DOHH2 (cell line): ENCODE data around the gene TBX20.

Experiments used
- H3F3A ChIP-seq: fragments of 200-600 bp; sonication (generic), shearing (Covaris generic); 2 replicates; pipeline ENCODE4 v1.6.0; 2016; ENCODE audit warnings: antibody characterized with exemption, mild to moderate bottlenecking; ENCODE audit not compliant: control insufficient read depth, insufficient read depth
- H3K27ac ChIP-seq: fragments of 200-600 bp; sonication (generic); 2 replicates; pipeline ENCODE4 v1.5.1; 2014; ENCODE audit warnings: low read depth, mild to moderate bottlenecking, low read length, moderate library complexity
- H3K27me3 ChIP-seq: fragments of 200-600 bp; sonication (generic); 2 replicates; pipeline ENCODE4 v1.6.1; 2014; ENCODE audit warnings: mild to moderate bottlenecking, low read length, mixed read lengths; ENCODE audit not compliant: control insufficient read depth
- H3K36me3 ChIP-seq: fragments of 200-600 bp; sonication (generic); 2 replicates; pipeline ENCODE4 v1.6.1; 2014; ENCODE audit warnings: mild to moderate bottlenecking, low read length, moderate library complexity, mixed read lengths; ENCODE audit not compliant: control insufficient read depth
- H3K4me1 ChIP-seq: fragments of 200-600 bp; sonication (generic); 2 replicates; pipeline ENCODE4 v1.6.1; 2014; ENCODE audit warnings: mild to moderate bottlenecking, low read length, mixed read lengths; ENCODE audit not compliant: control insufficient read depth
- H3K4me2 ChIP-seq: fragments of 200-600 bp; sonication (generic); 2 replicates; pipeline ENCODE4 v1.6.0; 2014; ENCODE audit warnings: mild to moderate bottlenecking, low read length, moderate library complexity
- H3K4me3 ChIP-seq: fragments of 200-600 bp; sonication (generic); 2 replicates; pipeline ENCODE4 v1.5.1; 2014; ENCODE audit warnings: mild to moderate bottlenecking, low read length, mixed read lengths
- H3K79me2 ChIP-seq: fragments of 200-600 bp; sonication (generic); 2 replicates; pipeline ENCODE4 v1.6.1; 2014; ENCODE audit warnings: mild to moderate bottlenecking, low read length, mixed read lengths; ENCODE audit not compliant: control insufficient read depth
- H3K9me2 ChIP-seq: fragments of 200-600 bp; sonication (generic); replicated peaks from 2 replicates; pipeline ENCODE4 v1.6.1; 2014; ENCODE audit warnings: mild to moderate bottlenecking, low read length, mixed read lengths; ENCODE audit not compliant: control insufficient read depth
- H3K9me3 ChIP-seq: fragments of 200-600 bp; sonication (generic); 2 replicates; pipeline ENCODE4 v1.6.1; 2014; ENCODE audit warnings: antibody characterized with exemption, low read length, mixed read lengths; ENCODE audit not compliant: control insufficient read depth, insufficient read depth
- H4K20me1 ChIP-seq: fragments of 200-600 bp; sonication (generic); 2 replicates; pipeline ENCODE4 v1.6.0; 2014; ENCODE audit warnings: low read depth, mild to moderate bottlenecking, antibody characterized with exemption, low read length, moderate library complexity; ENCODE audit not compliant: control insufficient read depth, insufficient read depth
- CTCF ChIP-seq: fragments of 200-600 bp; sonication (generic); IDR thresholded peaks from one replicate; pipeline ENCODE4 v1.5.1; 2014; ENCODE audit warnings: antibody characterized with exemption, mild to moderate bottlenecking, low read depth, low read length; ENCODE audit not compliant: poor library complexity, severe bottlenecking
- EZH2phosphoT487 ChIP-seq: fragments of 200-600 bp; sonication (generic); IDR thresholded peaks from 2 replicates; pipeline ENCODE4 v1.6.1; 2017; ENCODE audit warnings: borderline replicate concordance, mild to moderate bottlenecking, antibody characterized with exemption, low read length, moderate library complexity, mixed read lengths

The TBX20 gene

DNA sequence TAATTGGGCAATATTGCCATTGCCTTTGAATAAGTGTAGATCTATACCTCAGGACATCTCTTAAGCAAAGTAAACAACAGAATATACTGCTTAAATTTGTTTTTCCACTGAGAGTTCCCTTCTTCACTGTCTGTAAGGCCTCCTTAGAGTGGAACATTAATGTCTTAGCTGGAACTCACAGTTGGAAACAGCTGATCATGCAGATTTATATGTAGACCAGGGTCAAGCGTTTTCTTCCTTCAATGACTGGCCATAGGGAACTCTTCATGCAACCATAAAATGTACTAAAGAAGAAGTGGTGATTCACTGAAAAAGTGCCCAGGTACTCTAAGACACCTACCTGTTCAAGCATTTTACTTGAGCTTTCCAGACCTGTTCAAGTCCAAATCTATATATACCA lies 18.3 kb upstream of the TBX20 start:
- no peak overlapping the region for H3K4me2 ChIP-seq
- H3K36me3 ChIP-seq = no peaks in the 10 kb centered on the region
- no peak overlapping the region for H3K27ac ChIP-seq
- no peaks in the 10 kb centered on the region for H3K79me2 ChIP-seq
- H3K9me3 ChIP-seq = no peaks in the 10 kb centered on the region
- no peaks in the 10 kb centered on the region for H3K27me3 ChIP-seq
- no peak for TF ChIP-seq EZH2phosphoT487
- TF ChIP-seq CTCF = no peak
- H3F3A ChIP-seq = no peaks in the 10 kb centered on the region
- no peaks in the 10 kb centered on the region for H4K20me1 ChIP-seq
- no peak overlapping the region for H3K4me3 ChIP-seq
- H3K4me1 ChIP-seq = no peaks in the 10 kb centered on the region
- H3K9me2 ChIP-seq = no peaks in the 10 kb centered on the region

DNA sequence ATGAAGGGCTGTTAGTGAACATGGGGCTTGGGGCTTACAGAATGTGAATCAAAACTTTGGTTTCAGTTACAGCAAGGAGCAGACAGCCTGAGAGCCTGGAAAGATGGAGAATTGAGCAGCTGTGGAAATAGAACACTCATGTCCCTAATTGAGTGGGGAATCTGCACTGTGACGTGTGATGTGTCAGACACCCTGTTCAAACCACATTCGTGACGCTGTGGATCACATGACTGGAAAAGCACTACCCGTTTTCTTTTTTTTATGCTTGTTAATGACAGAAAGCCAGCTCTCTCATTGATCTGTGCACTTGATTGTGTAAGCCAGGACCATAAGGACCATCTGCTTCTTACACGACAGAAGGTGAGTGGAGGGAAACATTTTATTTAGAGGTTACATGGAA lies 15.1 kb upstream of the TBX20 start:
- Histone ChIP-seq H3K4me3 (no peak overlapping the region), H4K20me1 (no peaks in the 10 kb centered on the region), H3K4me2 (no peak overlapping the region), H3K27ac (no peak overlapping the region), H3K9me3 (no peaks in the 10 kb centered on the region), H3F3A (no peaks in the 10 kb centered on the region), H3K79me2 (no peaks in the 10 kb centered on the region), H3K36me3 (no peaks in the 10 kb centered on the region), H3K27me3 (no peaks in the 10 kb centered on the region), H3K4me1 (no peaks in the 10 kb centered on the region), H3K9me2 (no peaks in the 10 kb centered on the region)
- TF ChIP-seq EZH2phosphoT487 = no peak
- no peak for TF ChIP-seq CTCF

DNA sequence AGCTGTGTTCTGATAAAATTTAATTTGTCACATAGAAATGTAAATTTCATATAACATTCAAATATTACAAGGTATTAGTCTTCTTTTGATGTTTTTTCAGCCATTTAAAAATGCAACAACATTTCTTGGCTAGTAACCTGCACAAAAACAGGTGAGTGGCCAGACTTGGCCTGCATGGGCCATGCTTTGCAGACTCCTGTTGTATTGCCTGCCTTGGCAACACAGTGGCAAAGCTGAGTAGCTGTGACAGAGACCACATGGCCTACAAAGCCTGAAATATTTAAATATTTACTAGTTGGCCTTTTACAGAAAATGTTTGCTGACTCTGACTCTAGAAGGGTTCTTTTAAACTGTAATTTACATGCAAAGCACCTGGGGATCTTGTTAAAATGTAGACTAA lies 13.5 kb upstream of the TBX20 start:
- Histone ChIP-seq H3K27ac (no peak overlapping the region), H3K4me3 (no peak overlapping the region), H3K27me3 (peaks cover 5% of the 10 kb centered on the region; the same call in 1 of the 2 replicates), H4K20me1 (no peaks in the 10 kb centered on the region), H3K36me3 (no peaks in the 10 kb centered on the region), H3K9me2 (no peaks in the 10 kb centered on the region), H3K4me1 (no peaks in the 10 kb centered on the region), H3K79me2 (no peaks in the 10 kb centered on the region), H3F3A (no peaks in the 10 kb centered on the region), H3K9me3 (no peaks in the 10 kb centered on the region), H3K4me2 (no peak overlapping the region)
- TF ChIP-seq CTCF (no peak), EZH2phosphoT487 (no peak)

DNA sequence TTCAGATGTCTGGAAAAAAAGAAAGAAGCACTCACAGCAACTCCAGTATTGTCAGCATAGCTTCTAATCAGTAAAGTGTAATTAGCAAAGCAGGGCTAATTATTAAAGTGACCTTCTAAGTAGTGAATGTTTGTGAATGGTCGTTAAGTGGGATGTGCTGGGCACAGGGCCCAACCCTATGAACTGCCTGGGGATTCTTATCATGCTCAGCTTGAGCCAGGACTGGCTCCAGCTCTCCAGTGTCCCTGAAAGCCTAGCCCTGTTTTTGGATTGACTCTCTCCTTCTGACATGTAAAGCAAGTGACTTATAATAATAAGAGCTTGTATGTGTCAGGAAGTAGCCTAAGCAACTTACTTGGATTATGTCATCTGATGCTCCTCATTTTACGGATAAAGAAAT lies 9.5 kb upstream of the TBX20 start:
- no peak overlapping the region for H3K27ac ChIP-seq

More for the DNA sequence above, 9.5 kb upstream of the TBX20 start:
- Histone ChIP-seq H3F3A (no peaks in the 10 kb centered on the region), H3K79me2 (no peaks in the 10 kb centered on the region), H3K9me3 (no peaks in the 10 kb centered on the region), H3K4me1 (no peaks in the 10 kb centered on the region), H3K4me2 (no peak overlapping the region), H3K9me2 (no peaks in the 10 kb centered on the region), H3K36me3 (no peaks in the 10 kb centered on the region), H3K4me3 (no peak overlapping the region), H3K27me3 (peaks cover 22% of the 10 kb centered on the region), H4K20me1 (no peaks in the 10 kb centered on the region)
- TF ChIP-seq EZH2phosphoT487 (no peak), CTCF (no peak)
